AG04449 (cell line): ENCODE data around the gene FOSL2.

Experiments used
- CTCF ChIA-PET: fragments of 350-600 bp; formaldehyde crosslinking; extraction: SDS; loops from one replicate; lab custom pipeline; 2021; ENCODE audit warnings: antibody characterized with exemption; lab: Yijun Ruan, JAX
- POLR2A ChIA-PET: fragments of 400-600, 350-600 bp; formaldehyde crosslinking; extraction: SDS; loops from one replicate; lab custom pipeline; 2020; ENCODE audit warnings: antibody characterized with exemption, inconsistent platforms; lab: Yijun Ruan, JAX
- DNase-seq: peaks from one replicate; pipeline ENCODE4 v3.0.0-alpha.2; 2010; ENCODE audit warnings: low read depth, low spot score
- H3K4me3 ChIP-seq: 2 replicates; pipeline ENCODE4 v1.5.1; 2011; ENCODE audit warnings: low read depth, mild to moderate bottlenecking, control low read depth, low read length
- CTCF ChIP-seq: IDR thresholded peaks from one replicate; pipeline ENCODE4 v1.5.1; 2011; ENCODE audit warnings: mild to moderate bottlenecking, moderate library complexity, low read length, control low read depth, inconsistent platforms; ENCODE audit not compliant: insufficient read depth; ENCODE audit errors: missing control alignments

The FOSL2 gene

DNA sequence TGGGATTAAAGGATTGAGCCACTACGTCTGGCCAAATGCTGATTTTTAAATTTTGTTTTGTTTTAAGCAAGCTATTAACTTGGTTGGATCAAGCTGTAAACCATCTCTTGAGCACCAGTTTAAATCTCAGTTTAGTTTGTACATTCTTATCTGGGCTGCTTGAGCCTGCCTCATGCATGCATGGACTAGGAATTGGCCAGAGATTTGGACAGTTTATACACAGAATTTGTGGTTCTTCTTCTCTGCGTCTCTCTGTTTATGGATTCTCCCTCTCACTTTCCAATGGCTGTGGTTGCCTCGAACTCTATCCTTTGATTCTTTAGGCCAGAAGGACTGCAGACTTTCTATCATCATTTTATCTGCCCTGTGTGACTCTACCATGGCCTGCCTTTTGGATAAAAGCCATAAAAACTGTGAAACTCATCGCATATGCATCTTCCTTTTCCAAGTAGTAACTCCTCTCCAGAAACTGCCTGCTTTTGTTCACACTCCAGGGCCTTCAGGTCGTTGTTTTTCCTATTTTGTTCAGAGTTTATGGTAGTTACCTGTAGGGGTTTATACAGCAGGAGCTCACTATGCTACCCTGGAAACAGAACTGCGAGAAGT is 70.7 kb downstream of the FOSL2 start:
- POLR2A ChIA-PET: no interaction called here
- DNase-seq: no peak
- H3K4me3 ChIP-seq: no peak overlapping the region
- no peak for TF ChIP-seq CTCF
- CTCF ChIA-PET: interaction anchor here (1.0 to 1.6 kb wide), 2 partner anchors 9 to 11 kb away, joined by 4 to 9 read pairs; no protein-coding TSS in a partner anchor

- no peak overlapping the region for H3K4me3 ChIP-seq
- DNase-seq: no peak
- TF ChIP-seq CTCF: no peak
- CTCF ChIA-PET: interaction anchor here (1.0 kb wide), 1 partner anchor 11 kb away, joined by 5 read pairs; no protein-coding TSS in a partner anchor
- POLR2A ChIA-PET: no interaction called here
Observed at GRCh38 chr2:28463893-28464292, 71.2 kb downstream of the FOSL2 start.

DNA sequence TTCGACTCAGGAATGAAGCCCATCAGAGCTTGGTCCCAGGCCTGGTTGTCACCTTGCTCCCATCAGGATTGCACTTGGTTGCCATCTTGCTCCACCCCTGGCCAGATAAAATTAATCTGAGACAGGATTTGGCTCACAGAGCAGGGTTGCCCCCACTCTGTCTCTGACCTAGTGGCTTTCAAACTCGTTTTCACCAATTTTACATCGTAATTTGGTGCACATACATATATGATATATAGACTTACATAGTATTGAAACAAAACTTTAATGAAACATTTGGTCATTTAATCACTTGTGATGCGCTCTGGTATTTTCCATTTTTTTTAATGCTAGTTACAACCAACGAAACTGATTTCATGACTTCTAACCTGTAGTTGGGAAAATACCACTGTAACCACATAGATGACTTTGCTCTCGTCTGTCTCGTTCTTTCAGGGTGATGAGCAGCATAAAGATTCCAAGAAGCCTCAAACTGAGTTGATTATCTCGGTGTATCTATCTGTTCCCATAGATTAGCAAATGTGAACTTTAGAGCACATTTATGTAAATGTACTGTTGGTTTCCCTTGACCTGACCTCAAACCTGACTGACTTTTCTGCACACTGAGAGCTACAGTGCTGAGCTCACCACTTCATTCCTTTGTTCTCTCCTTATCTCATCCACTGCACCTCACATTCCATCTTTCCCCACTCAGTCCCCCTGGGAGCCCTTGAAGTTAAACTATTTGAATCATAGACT is 72.7 kb downstream of the FOSL2 start:
- DNase-seq: no peak
- ChIA-PET POLR2A (no interaction called here), CTCF (interaction anchor here (1.2 kb wide), 1 partner anchor 782 kb away, joined by 3 read pairs; no protein-coding TSS in a partner anchor)
- no peak for TF ChIP-seq CTCF
- H3K4me3 ChIP-seq: no peak overlapping the region
